Activated T-cell treated with anti-CD3 and anti-CD28 coated beads for 48 hours (primary cell): ENCODE measurements around the gene CBX1.
"Not testable (repeated sequence)": the region's sequence is repeated elsewhere in the genome, so short reads cannot be mapped to it uniquely, and the experiment has no call there.

ENCODE experiments used
- DNase-seq: peaks from one replicate; pipeline ENCODE4 v3.0.0-alpha.2; 2020; ENCODE audit warnings: low read depth

The CBX1 gene

DNA sequence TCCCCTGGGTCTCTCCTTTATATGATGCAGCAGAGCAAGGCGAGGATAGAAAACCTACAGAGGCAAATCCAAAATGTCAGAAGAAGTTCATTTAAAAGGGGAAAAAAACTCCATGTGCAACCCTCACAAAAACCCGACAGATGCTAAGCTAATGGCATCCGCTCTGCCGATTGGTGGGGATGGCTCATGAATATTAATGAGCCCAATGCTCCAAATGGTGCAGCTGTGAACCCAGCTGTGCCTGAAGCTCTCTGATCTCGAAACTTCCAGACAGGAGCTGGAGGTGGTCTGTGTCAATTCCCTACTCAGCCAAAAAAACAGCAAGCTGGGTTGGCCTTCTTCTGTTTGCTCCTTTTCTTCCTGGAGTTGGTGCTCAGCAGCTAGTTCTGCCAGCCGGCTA, 21.8 kb upstream of the CBX1 start:
- DNase-seq, result no peak

DNA sequence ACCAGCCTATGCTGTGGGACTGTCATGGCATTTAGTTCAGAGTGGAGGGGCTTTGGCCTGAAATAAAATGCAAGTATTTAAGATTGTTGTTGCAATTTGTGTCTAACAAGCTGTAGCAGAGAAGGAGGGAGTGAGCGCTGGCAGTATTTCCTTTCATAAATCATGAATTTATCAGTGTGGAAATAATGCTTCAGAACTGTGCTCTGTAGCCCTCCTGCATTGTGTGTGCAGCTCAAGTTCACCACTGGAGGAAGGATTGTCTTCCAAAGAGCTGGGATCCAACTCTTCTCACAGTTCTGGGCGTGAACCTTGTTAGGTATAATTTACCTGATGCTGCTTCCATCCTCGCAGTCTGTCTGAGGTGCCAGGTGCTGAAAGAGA, 21.4 kb upstream of the CBX1 start:
- DNase-seq, result no peak

DNA sequence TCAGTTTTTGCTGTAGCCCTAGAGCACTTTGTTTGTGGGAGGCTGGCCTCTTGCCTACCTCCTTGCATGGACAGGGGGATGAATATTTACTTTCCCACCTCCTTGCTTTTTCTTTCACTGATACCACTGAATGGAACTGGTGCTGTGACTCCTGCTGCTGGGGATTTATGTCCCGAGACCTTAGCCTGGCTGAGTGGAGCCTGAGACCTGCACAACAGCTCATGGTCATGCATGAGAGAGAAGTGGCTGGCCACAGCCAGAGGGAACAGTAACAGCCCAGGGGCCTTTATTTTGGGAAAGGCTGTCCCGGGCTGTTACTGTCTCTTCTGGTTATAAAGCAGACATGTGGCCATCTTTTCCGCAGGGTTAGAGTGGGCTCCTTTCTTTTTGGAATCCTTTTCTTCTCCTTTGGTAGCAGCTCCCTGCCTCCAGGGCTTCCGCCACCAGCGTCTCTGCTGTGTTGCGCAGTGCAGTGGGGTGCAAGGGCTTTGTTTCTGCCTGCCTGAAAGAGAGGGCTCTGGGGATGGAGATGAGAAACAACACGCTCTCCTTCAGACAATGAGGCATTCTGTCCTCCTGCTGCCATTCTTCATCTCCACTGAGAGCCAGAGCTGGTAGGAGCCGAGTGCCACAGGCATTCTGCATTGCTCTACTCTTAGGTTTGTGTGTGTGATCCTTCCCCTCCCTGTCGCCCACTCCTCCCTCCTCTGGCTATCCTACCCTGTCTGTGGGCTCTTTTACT, 20.8 kb upstream of the CBX1 start:
- DNase-seq, result no peak

GRCh38 chr17:48113201-48113676, 12.0 kb upstream of the CBX1 start:
- DNase-seq, result no peak

- DNase-seq, result no peak
Measured at GRCh38 chr17:48111937-48112241, 10.6 kb upstream of the CBX1 start.

- DNase-seq, result no peak
Measured at GRCh38 chr17:48110761-48111160, 9.5 kb upstream of the CBX1 start.

DNA sequence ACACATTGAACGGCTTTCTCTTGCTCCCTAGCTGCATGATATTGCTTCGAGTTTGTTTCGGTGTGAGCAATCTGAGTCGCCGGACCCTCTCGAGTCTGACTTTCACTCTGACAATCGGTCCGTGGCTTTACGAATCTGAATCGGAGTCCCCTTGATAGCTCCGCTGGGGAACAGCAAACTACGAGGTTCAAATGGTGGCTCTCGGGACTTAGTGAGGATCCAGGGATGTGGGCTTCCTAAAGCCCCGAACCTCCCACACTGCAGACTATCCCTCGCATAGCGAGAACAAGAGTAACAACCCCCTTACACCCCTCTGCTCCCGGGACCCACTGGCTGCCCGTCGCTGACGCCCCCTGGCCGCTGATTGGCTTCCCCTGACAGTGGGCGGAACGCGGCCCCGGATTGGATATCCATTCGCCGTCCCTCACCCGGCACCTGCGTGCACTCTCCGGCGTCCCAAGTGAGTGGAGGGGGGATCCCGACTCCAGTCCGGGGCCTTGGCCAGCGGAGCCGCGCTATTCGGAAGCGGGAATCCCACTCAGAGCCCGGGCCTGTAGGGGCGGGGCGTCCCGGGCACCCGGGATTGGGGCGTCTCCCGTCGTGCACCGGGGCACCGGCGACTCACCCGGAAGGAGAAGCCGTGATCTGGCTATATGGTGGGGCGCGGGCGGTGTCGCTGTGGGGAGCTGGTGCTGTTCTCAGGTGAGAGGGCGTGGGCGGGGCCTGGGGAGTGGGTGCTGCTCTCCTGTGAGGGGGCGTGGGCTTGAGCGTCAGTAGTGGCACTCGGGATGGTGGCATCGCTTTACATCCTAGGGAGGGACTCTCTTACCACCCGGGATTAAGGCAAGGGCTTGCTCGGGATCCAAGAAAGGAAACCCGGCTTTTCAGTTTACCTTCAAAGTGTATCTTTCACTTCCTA, 6.1 kb upstream of the CBX1 start, which contains the start of gene SNX11:
SNX11 (plus strand) TSS at position 630 of the 919 bp plus-strand sequence. CDS start 4,278 bp downstream, outside the sequence.
- DNase-seq, result peak; percentile 88

GRCh38 chr17:48106802-48107136, 5.5 kb upstream of the CBX1 start:
- DNase-seq, result no peak

- DNase-seq, result no peak
Measured at GRCh38 chr17:48104440-48104839, 3.2 kb upstream of the CBX1 start.

DNA sequence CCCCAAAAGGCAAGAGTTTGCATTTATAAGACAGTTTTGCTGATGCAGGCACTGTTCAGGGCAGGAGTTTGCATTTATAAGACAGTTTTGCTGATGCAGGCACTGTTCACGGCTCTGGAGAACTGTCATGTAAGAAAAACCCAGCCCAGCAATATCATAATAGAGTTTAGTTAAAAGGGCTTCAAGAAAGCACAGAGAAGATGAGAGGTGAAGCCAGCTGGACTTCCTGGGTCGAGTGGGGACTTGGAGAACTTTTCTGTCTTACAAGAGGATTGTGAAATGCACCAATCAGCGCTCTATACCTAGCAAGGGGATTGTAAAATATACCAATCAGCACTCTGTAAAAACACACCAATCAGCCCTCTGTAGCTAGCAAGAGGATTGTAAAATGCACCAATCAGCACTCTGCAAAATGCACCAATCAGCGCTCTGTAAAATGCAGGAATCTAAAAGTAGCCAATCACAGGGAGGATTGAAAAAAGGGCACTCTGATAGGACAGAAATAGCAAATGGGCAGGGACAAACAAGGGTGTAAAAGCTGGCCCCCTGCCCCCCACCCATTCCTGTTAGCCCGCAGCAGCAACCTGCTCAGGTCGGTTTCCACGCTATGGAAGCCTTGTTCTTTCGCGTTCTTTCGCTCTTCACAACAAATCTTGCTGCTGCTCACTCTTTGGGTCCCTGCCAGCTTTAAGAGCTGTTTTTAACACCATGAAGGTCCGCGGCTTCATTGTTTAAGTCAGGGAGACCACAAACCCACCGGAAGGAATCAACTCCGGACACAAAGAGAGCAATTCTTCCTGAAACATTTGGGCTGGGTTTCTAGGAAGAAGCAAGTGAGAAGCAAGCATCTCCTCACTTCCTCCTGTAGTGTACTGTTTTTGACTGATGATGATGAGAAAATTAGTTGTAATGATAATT, 1.8 kb upstream of the CBX1 start:
- no peak for DNase-seq

- no peak for DNase-seq
Measured at GRCh38 chr17:48102043-48102750, 919 bp upstream of the CBX1 start.

GRCh38 chr17:48100591-48101011, 677 bp downstream of the CBX1 start:
- no peak for DNase-seq

- no peak for DNase-seq
Measured at GRCh38 chr17:48100160-48100559, 1.1 kb downstream of the CBX1 start.

DNA sequence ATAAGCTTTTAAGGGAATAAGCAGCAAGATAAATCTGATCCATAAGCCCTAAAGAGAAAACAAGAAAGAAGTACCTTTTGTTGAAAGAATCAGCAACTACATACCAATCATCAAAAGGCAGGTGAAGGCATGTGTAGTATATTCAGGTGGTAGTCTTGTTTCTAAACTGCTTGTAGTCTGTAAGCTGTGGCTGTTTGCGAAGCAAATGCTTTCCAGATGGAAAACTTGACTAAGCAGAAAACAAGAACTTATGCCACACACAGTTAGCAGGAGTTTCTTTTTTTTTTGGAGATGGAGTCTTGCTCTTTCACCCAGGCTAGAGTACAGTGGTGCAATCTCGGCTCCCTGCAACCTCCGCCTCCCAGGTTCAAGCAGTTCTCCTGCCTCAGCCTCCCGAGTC, 5.7 kb downstream of the CBX1 start:
- DNase-seq, result no peak

DNA sequence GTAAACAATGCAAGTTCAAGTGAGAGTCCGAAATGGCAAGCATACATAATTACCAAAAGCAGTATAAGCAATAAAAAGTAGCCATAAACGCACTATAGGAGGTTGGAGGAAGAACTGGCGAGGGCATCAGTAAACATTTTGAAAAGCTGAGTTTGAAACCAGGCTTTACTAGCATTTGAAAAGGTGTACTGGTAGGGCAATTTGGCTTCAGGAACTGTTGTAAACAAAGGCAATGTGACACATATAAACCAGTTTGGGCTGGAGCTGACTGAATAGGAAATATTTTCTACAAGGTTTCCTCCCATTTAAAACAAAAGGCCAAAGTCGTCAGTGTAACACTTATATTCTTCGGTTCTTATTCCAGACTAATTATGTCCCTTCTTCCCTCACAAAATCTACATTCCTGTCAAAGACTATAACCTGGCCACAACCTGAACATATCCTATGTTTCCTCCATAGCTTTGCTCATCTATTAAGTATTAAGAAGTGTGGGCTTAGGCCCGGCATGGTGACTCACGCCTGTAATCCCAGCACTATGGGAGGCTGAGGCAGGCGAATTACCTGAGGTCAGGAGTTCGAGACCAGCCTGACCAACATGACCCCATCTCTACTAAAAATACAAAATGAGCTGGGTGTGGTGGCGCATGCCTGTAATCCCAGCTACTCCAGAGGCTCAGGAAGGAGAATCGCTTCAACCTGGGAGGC, 7.8 kb downstream of the CBX1 start:
- no peak for DNase-seq

DNA sequence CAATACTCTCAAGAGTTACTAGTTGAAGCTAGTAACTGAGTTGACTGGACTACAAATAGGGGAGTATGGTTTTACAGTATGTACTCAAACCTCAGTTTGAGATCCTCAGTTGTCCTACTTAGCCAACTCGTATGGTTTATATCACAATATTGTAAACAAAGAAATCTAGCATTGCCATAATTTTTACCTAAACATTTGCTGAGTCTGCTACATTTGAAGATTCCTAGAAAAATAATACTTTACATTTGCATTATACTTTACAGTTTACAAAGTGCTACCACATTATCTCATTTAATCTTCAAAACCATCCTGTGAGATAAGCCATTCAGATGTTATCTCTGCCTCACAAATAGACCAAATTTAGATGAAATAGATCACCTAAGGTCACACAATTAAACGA, 16.3 kb downstream of the CBX1 start:
- DNase-seq, result no peak

GRCh38 chr17:48081858-48082257, 19.4 kb downstream of the CBX1 start:
- no peak for DNase-seq

DNA sequence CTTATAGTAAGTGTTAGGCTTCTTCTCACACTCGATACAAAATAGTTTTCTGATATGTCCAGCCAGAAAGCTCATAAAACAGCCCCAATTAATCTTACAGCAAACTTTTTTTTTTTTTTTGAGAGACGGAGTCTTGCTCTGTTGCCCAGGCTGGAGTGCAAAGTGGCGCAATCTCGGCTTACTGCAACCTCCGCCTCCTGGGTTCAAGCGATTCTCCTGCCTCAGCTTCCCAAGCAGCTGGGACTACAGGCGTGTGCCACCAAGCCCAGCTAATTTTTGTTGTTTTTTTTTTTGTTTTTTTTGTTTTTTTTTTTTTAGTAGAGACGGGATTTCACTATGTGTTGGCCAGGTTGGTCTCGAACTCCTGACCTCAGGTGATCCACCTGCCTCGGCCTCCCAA, 24.1 kb downstream of the CBX1 start:
- DNase-seq, result not testable (repeated sequence)

GRCh38 chr17:48074322-48075081, 26.8 kb downstream of the CBX1 start:
- DNase-seq, result peak; percentile 41

- not testable (repeated sequence) for DNase-seq
Measured at GRCh38 chr17:48073566-48074094, 27.6 kb downstream of the CBX1 start.
